NCI-H2029 (cell line): Measurements from ENCODE around the gene MLF2.
"Not testable (repeated sequence)": the region's sequence is repeated elsewhere in the genome, so short reads cannot be mapped to it uniquely, and the experiment has no call there.

Experiments
- DNase-seq: peaks from one replicate; lab custom pipeline; 2025; lab: John Stamatoyannopoulos, UW

Gene MLF2

DNA sequence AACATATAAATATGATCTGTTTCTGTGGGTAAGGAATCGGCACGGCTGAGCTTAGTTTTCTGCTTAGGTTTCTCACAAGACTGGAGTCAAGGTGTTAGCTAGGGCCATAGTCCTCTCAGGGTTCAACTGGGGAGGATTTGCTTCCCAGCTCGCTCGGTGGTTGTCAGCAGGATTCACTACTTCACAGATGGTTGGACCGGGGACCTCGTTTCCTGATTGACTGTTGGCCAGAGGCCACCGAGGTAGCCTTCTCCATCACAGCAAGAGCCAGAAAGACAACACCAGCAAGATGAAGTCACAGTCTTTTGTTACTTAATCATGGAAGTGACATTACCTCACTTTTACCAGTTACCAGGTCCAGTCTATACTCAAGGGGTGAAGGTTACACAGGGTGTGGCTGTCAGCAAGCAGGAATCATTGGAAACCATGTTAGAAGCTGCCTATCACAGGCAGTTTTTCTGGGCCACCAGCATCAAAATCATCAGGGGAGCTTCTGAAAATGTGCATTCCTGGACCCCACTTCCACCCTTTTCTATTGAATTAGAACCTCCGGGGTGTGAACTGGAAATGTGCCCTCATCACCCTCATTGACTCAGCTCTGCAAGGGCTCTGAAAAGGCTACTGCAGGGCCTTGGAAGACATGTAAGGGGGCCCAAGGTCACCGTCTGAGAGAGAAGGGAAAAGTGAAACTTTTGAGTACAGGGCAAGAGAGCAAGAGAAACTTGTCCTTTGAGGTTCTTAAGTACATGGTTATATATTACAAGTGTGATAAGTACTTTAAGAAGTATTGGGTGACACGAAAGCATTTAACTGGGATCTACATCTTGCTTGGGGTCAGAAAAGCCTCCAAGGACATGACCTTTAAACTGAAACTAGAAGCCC is 18.2 kb downstream of the MLF2 start:
- no peak for DNase-seq

- DNase-seq = no peak
Measured at GRCh38 chr12:6730169-6730568, 22.8 kb downstream of the MLF2 start.

GRCh38 chr12:6729186-6729585 is 23.8 kb downstream of the MLF2 start:
- DNase-seq = no peak

- DNase-seq = no peak
Measured at GRCh38 chr12:6725350-6725749, 27.6 kb downstream of the MLF2 start.

- no peak for DNase-seq
Measured at GRCh38 chr12:6724409-6724797, 28.5 kb downstream of the MLF2 start.

DNA sequence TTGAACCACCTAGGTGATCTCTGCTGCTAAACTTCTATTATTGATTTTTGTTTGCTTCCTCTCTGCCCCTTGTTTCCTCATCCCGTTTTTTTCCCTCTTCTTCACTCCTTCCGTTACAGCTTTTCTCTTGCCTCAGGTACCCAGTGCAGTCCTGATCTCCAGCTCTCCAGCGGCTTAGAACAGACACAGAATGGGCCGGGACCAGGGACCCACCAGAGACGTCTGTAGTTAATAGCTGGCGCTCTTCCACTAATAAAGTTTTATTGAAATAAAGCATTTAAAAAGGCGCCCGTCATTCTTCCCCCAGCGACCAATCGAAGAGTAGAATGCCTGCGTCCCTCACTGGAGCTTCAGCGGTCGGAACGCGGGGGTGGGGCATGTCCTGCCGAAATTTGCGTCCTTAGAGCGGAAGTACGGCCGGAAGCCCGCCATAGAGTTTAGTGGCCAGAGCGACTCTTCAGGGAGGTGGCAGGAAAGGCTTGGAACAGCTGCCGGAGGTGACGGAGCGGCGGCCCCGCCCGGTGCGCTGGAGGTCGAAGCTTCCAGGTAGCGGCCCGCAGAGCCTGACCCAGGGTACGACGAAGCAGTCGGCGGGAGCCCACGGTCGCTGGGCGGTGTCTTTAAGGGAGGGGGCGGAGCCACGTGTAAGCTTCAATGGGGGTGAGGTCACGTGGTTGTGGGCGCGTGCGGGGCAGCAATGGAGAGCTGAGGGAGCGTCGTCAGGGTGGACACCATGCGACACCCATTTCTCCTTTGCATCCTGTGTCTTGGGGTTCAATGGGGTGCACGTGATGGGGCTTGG is 29.1 kb downstream of the MLF2 start, which contains the start of gene COPS7A:
TSS of gene COPS7A (plus strand) at position 440 of the 802 bp plus-strand sequence. CDS start 611 bp downstream, outside the sequence.
- peak; percentile 99 for DNase-seq

DNA sequence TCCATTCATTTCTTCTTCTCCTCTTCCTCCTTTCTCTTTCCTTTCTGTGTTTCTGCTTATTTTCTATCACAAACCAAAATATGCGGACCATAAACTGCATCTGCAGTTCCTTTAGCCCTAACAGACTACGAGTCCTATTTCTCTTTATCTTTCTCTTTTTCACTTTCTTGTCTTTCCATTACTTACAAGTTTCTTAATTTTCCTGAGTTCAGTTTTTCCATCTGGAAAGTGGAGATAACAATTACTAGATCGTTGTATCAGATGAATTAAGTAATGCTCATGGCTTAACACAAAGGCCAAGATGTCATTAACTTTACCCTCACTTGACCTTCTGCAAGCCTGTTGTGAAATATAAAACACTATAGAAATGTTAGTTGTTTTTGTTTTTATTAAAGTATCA is 30.1 kb downstream of the MLF2 start:
- no peak for DNase-seq

DNA sequence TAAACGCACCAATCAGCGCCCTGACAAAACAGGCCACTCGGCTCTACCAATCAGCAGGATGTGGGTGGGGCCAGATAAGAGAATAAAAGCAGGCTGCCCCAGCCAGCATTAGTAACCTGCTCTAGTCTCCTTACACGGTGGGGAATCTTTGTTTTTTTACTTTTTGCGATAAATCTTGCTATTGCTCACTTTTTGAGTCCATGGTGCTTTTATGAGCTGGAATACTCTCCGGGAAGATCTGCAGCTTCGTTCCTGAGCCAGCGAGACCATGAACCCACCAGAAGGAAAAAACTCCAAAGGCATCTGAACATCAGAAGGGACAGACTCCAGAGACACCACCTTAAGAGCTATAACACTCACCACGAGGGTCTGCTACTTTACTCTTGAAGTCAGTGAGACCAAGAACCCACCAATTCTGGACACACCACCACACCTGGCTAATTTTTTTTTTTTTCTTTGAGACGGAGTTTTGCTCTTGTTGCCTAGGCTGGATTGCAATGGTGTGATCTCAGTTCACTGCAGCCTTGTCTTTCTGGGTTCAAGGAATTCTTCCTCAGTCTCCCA is 36.0 kb downstream of the MLF2 start:
- no peak for DNase-seq

- not testable (repeated sequence) for DNase-seq
Measured at GRCh38 chr12:6716031-6716873, 36.7 kb downstream of the MLF2 start.

DNA sequence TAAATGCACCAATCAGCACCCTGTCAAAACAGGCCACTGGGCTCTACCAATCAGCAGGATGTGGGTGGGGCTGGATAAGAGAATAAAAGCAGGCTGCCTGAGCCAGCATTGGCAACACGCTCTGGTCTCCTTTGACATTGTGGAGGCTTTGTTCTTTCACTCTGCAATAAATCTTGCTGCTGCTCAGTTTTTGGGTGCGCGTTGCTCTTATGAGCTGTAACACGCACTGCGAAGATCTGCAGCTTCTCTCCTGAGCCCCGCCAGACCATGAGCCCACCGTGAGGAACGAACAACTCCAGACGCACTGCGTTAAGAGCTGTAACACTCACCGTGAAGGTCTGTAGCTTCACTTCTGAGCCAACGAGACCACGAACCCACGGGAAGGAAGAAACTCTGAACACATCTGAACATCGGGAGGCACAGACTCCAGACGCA is 44.0 kb downstream of the MLF2 start:
- no peak for DNase-seq

- not testable (repeated sequence) for DNase-seq
Measured at GRCh38 chr12:6708351-6708750, 44.6 kb downstream of the MLF2 start.

- DNase-seq = no peak
Measured at GRCh38 chr12:6703631-6704030, 49.3 kb downstream of the MLF2 start.

- DNase-seq = no peak
Measured at GRCh38 chr12:6701078-6701768, 51.7 kb downstream of the MLF2 start.

DNA sequence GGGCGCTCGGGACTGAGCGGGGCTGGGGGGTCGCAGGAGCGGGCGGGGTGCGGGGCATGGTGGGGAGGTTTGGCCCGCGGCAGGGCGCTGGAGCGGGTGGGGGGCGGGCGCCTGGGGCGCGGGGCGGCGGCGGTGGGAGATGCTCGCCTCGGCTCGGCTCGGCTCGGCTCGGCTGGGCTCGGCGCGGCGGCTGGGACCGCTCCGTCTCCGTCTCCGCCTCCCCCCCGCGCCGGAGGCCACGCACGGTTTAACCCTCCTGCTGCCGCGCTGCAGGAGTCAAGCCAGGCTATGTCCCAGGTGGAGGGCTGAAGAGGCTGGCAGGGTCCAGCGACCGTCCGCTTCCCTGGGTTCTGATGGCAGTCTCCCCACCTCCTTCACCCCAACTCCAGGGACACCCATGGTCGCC is 52.3 kb downstream of the MLF2 start, which contains the start of gene PIANP:
TSS of gene PIANP (minus strand) at position 170 of the 406 bp plus-strand sequence. CDS start 2,754 bp downstream, outside the sequence.
- DNase-seq = no peak

DNA sequence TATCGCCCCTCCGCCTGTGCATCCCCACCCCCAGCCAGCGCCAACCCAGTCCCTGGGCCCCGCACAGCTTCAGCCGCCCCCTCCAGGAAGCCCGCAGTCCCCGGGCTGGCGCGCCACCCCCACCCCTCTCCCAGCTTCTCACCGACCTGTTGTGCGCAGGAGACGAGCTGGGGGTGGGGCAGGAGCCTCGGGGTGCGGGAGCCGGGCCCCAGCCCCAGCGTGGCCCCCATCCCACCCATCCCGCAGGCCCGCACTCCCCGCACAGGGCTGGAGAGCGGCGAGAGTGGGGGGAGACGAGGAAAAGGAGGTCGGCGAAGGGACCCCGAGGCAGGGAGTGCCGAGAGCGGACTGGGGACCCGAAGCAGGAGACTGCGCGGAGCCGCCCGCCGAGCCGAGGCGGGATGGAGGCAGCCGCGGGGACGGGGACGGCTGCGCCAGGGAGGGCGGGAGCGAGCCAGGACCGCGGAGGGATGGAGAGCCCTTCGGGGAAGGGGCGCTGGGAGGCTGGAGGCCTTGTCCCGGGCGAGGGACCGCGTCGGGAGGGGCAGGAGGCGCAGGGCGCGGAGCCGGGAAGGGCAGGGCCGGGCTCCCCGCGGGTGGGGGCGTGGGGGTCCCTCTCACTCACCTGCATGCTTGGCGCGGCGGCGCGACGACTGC is 52.8 kb downstream of the MLF2 start:
- DNase-seq = no peak

DNA sequence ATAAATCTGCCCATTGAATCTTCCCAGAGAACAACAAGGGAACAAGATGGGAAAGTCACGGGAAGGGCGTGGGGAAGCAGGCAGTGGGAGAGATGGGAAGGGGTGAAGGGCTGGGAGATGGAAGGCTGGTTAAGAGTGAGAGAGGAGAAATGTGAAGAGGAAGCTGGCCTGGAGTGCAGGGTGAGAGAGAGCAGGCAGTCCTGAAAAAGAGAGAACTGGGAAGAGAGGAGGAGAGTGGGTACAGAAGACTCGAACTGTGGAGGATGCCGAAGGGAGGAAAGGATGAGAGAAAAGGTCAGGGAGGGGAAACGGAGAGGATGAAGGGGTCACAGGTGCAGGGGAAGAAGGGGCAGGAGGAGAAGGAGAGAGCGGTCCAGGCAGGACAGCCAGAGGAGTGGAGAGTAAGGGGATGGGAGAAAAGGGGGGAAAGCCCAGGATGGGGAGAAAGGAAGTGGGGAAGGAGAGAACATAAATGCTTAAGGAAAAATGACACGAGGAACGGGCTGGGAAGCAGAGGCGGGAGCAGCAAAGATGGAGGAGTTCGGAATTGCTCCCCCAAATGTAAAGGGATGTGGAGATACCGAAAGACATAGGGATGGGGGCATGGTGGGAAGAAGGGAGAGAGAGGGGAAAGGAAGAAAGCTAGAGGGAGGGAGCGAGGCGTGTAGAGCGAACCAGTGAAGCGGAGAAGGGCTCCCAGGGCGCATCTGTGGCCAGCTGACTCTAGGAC is 53.5 kb downstream of the MLF2 start:
- no peak for DNase-seq

- DNase-seq = no peak
Measured at GRCh38 chr12:6698352-6699046, 54.4 kb downstream of the MLF2 start.
